ENCODE data around the gene DCAF8.

DCAF8 gene

GRCh38 chr1:160204526-160205241 lies 57.7 kb downstream of the DCAF8 start:
- no peak for DNase-seq (ENCODE audit: low read depth)

- DNase-seq (ENCODE audit: low read depth) = no peak
Measured at GRCh38 chr1:160200786-160201185, 61.6 kb downstream of the DCAF8 start.

- DNase-seq (ENCODE audit: low read depth) = no peak
Measured at GRCh38 chr1:160197231-160197630, 65.1 kb downstream of the DCAF8 start.

DNA sequence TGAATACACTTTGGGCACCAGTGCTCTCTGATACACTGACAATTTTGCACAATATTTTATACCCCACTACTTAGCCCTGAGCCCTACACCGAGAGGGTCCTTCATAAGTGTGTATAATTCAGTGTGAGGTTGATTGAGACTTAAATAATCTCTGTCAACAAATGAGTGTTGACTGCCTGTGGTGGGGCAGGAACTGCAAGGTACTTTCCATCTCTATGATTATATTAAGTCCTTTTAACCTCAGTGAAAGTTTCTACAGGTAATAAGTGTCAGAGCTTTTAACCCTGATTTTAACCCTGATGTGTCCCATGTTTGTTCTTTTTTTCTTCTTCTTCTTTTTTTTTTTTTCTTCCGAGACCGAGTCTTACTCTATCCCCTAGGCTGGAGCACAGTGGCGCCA lies 66.2 kb downstream of the DCAF8 start:
- no peak for DNase-seq (ENCODE audit: low read depth)

GRCh38 chr1:160194737-160195059 lies 67.7 kb downstream of the DCAF8 start:
- no peak for DNase-seq (ENCODE audit: low read depth)

DNA sequence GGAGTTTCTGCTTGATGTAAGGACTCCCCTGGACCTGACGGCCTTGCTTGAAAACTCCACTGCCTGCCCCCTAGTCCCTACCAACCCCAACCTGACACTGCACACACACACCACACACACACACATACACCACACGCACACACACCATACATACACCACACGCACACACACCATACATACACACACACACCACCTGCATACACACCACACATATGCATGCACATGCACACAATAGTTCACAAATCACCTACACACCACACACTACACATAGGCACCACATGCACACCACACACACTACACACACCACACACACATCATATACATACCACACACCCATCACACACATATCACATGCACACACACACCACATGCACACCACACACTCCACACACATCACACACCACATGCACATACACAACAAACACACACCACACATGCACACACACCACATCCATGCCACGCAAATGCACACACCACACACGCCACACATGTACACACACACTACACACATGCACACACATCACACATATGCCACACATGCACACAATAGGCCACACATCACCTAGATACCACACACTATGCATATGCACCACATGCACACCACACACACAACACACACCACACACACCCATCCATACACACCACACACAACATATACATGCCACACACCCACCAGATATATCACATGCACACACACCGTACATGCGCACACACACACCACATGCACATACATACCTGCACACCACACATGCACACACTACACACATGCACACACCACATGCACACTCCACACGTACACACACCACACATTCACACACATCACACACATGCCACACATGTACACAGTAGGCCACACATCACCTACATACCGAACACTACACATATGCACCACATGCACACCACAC lies 68.3 kb downstream of the DCAF8 start:
- no peak for DNase-seq (ENCODE audit: low read depth)

GRCh38 chr1:160193091-160193819 lies 69.1 kb downstream of the DCAF8 start:
- DNase-seq (ENCODE audit: low read depth) = peak; percentile 71

DNA sequence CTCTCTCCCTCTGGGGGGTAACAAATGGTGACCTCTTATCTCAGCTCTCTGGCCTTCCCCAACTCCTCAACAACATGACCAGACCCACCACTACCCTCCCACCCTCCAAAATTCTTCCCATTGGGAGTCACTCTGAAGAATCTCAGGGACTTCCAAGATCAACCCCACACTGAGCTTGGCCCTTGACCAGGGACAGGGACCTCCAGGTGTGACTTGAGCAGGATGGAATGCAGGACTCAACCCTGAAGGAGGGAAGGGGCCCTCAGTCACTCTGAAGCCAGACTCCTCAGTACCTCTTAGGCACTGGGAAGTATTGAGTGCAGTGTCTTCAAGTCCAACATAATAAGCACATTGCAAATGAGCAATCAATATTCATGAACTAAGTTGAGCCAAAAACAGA lies 70.1 kb downstream of the DCAF8 start:
- DNase-seq (ENCODE audit: low read depth) = no peak

DNA sequence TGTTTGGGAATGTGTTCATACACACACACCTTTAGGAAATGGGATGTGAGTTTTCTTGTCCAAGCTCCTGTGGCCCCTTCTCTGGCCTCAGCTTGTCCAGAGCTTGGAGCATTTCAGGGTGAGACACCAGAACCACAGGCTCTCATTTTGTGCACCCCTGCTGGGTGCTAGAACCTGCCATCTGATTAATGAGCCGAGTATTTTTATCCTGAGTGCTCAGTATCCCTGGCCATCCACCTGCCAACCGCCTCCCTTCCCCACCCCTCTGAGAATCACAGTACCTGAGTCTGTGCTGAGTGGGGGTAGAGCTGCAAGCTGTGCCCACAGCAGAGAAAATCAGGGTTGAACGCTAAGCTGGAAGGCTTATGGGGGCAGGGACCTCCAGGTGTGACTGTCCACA lies 70.6 kb downstream of the DCAF8 start:
- DNase-seq (ENCODE audit: low read depth) = no peak

DNA sequence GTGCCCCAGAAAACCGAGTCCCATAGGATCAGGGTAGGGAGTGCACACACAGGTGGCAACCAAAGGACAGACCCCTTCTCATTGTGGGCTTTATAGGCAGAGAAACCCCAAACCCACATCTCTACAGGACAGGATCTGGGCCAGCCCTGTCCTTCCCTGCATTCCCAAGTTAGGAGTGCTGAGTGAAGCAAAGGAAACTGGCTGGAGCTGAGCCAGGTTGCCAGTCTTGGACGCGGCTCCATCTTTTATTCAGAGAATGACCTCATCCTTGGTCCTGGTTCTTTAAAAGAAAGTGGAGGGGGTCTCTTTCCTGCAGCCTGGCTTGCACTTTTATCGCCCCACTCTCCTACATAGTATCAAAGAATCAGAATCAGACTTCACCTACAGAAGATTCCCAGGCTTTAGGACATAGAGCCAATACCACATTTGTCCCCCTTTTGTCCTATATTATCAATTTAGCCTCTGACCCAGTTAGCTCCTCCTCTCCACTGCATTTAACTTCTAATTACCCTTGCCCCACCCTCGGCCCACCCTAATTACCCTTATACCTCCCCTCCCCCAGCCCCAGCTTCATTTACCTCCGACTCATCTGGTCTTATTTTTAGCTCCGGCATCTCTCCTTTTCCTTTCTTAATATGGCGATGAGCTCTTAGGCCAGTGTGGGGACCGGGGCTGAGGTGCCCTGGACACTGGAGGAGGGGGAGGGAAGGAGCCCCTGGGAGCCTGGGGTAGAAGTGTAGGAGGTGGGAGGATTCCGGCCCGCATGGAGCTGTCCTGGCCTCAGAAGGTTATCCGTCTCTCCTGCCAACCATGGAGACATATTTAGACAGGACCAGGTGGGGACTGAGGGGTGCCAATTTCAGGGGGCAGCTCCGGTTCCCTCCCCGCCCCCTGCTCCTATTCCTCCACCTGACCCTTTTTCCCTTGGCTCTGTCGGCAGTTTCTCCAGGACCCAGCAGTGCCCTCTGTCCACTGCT lies 72.4 kb downstream of the DCAF8 start, which contains the start of gene CASQ1:
CASQ1 (plus strand) TSS at position 927 of the 977 bp plus-strand sequence. CDS start 177 bp downstream, outside the sequence.
- DNase-seq (ENCODE audit: low read depth) = no peak

DNA sequence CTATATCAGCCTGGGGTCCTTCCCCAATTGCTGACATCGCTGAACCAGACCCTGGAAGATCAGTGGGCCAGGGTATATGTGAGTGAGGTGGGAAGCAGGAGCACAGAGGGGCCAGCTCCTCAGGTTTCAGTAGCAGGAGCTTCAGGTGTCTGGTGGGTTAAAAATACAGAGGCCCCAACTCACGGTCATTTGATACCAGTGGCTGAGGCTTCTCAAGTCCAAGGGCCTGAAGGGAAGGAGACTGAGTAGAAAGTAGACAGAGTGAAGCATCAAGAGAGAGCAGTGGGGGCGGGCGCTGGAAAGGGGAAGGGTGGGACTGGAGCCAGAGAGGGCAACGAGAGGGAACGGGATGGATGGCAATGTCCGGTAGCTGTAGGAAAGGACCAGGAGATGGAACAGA lies 74.0 kb downstream of the DCAF8 start:
- no peak for DNase-seq (ENCODE audit: low read depth)

GRCh38 chr1:160187407-160187806 lies 74.9 kb downstream of the DCAF8 start:
- no peak for DNase-seq (ENCODE audit: low read depth)

- DNase-seq (ENCODE audit: low read depth) = no peak
Measured at GRCh38 chr1:160186729-160187128, 75.6 kb downstream of the DCAF8 start.

DNA sequence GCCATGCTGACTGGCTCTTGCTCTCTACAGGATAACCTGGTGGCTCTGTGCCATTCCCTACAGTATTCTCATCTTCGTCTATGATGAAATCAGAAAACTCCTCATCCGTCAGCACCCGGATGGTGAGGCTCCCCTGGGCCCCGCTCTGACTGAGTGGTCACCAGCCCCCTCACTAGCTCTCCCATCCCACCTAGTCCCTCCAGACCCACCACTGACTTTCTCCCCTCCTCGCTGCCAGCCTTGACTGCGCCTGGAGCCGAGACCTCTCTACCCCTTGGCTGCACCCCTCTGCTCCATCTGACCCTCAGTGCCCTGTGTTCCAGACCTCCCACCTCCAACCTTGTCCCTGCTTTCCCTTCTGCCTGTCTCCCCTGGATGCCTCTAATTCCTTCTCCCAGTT lies 76.1 kb downstream of the DCAF8 start:
- no peak for DNase-seq (ENCODE audit: low read depth)

DNA sequence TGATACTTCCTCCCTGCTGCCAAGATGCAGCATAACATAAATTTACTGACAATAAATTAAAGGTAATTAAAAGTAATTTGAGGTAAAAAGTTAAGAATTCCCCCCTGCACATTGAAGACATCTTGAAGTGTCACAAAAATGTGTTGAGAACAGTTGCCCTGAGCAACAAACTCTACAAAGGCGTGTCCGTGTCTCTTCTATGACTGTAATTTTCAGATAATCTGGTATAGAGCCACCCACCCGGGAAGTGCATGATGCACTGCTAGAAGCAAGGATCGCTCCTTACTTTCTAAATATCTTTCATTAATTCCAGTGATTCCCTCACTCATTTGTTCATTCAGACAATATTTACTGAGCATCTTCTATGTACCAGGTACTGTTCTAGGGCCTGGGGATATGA lies 83.0 kb downstream of the DCAF8 start:
- DNase-seq (ENCODE audit: low read depth) = no peak

DNA sequence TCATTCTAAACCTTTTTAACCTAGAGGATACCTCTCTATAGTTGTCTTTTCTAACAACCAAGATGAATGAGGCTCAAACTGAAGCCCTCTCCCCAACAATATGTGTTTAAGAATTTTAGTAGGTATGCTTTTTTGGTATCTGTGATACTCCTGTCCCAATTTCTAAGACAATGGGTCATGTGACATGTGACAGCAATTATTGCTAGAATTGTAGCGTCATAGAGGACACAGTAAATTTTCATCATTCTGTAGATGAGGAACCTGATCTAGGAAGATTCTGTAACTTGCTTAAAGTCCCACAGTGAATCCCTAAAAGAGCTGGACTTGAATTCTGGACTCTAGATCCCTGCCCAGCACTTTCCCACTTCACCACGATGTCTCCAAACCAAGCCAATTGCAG lies 83.6 kb downstream of the DCAF8 start:
- DNase-seq (ENCODE audit: low read depth) = no peak

DNA sequence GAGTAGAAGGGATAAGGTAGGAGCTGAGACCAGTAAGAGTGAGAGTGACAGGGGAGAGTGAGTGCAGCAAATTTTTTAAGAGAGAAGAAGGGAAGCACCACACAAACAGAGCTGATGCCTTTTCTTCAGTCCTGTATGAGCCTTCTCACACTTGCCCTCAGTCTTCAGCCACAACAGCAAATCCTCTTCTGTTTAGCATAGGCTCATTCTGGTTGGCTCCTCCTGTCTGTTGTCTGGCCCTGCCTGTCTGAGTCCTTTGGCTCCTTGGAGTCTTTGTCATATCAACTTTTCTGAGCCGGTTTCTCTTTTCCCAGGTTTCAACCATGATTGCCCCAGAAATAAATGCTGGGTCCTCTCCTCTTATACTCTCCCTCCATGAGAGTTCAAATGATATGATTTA lies 84.7 kb downstream of the DCAF8 start:
- no peak for DNase-seq (ENCODE audit: low read depth)

DNA sequence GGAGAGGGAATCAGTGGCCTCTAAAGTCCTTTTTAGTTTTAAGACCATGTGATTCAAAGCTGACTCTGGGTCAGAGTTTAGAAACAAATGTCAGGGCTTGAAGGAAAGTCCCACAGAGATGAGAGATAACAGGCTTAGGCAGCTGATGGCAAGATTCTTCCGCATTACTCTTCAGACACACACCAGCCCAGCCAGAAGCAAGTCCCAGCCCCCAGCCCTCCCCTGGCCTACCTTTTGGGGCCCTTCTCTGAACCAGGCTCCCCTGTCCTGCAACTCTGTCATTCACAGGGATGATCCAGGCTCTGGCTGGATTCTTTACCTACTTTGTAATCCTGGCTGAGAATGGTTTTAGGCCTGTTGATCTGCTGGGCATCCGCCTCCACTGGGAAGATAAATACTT lies 85.1 kb downstream of the DCAF8 start:
- DNase-seq (ENCODE audit: low read depth) = no peak

- no peak for DNase-seq (ENCODE audit: low read depth)
Measured at GRCh38 chr1:160171980-160172379, 90.4 kb downstream of the DCAF8 start.

DNA sequence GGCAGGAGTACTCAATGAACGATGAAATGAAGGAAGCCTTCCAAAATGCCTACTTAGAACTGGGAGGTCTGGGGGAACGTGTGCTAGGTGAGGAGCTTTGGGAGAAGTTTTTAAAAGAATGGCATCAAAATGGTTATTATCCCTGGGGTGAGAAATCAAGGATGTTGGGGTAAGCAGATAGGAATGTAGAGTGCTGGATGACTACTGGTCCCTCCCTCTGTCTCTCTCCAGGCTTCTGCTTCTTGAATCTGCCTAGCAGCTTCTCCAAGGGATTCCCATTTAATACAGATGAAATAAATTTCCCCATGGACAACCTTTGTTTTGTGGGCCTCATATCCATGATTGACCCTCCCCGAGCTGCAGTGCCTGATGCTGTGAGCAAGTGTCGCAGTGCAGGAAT lies 91.0 kb downstream of the DCAF8 start:
- no peak for DNase-seq (ENCODE audit: low read depth)

- DNase-seq (ENCODE audit: low read depth) = no peak
Measured at GRCh38 chr1:160169553-160170399, 92.6 kb downstream of the DCAF8 start.

Data from stimulated activated CD8-positive, alpha-beta memory T cell treated with anti-CD3 and anti-CD28 coated beads, Interleukin-15, amount 100 ng/mL, for 1 hour (primary cell).